D721Med (cell line): ENCODE measurements around the gene MEGF6.

ENCODE experiments used
- DNase-seq: peaks from one replicate; pipeline ENCODE4 v3.0.0; 2011; ENCODE audit warnings: low spot score; ENCODE audit not compliant: insufficient read length
- FAIRE-seq: peaks from 2 replicates; lab custom pipeline; 2011; peaks lifted over from hg19 to GRCh38; lab: Jason Lieb, UNC
- CTCF ChIP-seq: IDR thresholded peaks from 2 replicates; pipeline ENCODE4 v1.5.1; 2012; ENCODE audit warnings: mild to moderate bottlenecking, control low read depth; ENCODE audit not compliant: insufficient read depth; ENCODE audit errors: missing control alignments

MEGF6 gene

DNA sequence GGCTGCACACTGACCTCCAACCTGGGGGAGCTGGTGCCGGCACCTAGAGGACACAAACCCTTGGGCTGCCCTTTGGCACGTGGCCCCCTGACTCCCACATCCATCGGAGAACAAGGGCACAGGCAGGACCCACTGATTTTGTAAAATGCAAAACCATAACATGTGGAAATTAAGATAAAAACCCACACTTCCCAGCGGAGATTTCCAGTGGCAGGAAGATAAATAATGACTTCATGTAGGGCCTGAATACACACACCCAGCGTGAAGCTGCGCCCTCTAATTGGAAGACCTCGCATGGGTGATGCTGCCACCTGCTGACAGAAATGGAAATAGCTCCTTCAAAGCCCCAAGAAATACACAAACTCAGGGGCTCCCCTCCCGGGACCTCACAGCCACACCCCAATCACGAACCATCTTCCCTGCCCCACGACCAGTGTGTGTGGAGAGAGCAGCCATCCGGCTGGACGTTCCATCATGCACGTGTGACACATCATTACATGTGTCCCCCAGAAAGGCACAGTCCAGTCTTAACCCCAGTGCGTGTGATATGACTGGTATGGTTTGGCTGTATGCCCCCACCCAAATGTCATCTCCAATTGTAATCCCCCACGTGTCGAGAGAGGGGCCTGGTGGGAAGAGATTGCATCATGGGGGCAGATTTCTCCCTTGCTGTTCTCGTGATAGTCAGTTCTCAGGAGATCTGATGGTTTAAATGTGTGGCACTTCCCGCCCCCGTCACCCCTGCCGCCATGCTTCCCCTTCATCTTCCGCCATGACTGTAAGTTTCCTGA is 7.8 kb upstream of the MEGF6 start:
- peak; percentile 72 for TF ChIP-seq CTCF
- DNase-seq, result peak; percentile 47
- FAIRE-seq, result no peak

- DNase-seq (no peak), FAIRE-seq (no peak)
- no peak for TF ChIP-seq CTCF
These were observed 7.2 kb upstream of the MEGF6 start for GRCh38 chr1:3618531-3618880.

GRCh38 chr1:3617806-3618345 is 6.6 kb upstream of the MEGF6 start:
- no peak for FAIRE-seq

DNA sequence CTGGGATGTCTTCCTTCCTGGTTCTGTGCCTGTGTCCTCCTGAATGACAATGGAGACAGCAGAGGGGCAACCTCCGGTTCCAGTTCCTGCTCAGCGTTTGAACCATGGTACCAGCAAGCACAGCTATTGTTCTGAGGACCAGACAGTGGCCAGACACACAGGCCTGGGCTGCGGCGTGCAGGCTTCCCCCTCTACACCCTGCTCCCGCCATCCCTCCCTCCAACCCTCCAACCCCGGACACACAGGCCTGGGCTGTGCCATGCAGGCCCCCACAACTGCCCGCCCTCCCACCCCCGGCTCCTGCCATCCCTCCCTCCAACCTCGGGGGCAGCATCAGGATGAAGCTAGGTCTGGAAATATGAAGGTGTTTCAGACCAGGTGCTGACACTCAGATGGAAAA is 5.6 kb upstream of the MEGF6 start:
- no peak for DNase-seq
- TF ChIP-seq CTCF, result no peak
- no peak for FAIRE-seq

More at GRCh38 chr1:3617806-3618345, 6.6 kb upstream of the MEGF6 start:
- no peak for DNase-seq
- no peak for TF ChIP-seq CTCF

- DNase-seq (no peak), FAIRE-seq (no peak)
- TF ChIP-seq CTCF, result peak; percentile 38
These were observed 3.7 kb upstream of the MEGF6 start for GRCh38 chr1:3614755-3615742.

GRCh38 chr1:3612123-3612522 is 815 bp upstream of the MEGF6 start:
- DNase-seq (no peak), FAIRE-seq (no peak)
- no peak for TF ChIP-seq CTCF
